ENCODE results near the gene CHKB. TPM values are rescaled to one million over a fixed set of nuclear protein-coding genes. Genes with fewer than 3 reads are reported as not detected.

CHKB gene
- total and polyA plus RNA-seq, 2 of the 8 experiments (the other 6 are each of a cell fraction or from before 2014, with no cell fraction given) = 27.9 to 42.2 TPM

GRCh38 chr22:50610041-50610451, 27.4 kb upstream of the CHKB start:
- Histone ChIP-seq H3K4ac (replicated peaks; ENCODE audit: insufficient read length, low read depth, low read length) (no peak overlapping the region), H3K14ac (ENCODE audit: insufficient read length) (no peak overlapping the region), H3K27me3 (replicated peaks in 1 of 4; ENCODE audit: control insufficient read depth in 3 of 4, extremely low read depth in 1 of 4, insufficient read depth in 3 of 4, low read length in 3 of 4) (peaks cover 4 to 23% (median 16%) of the 10 kb centered on the region in 4 experiments), H3K9ac (replicated peaks in 1 of 4; ENCODE audit: extremely low read depth in 1 of 4, low read depth in 3 of 4, low read length in 3 of 4) (no peak overlapping the region), H3K4me2 (ENCODE audit: insufficient read depth in 1 of 2, low read depth in 2 of 2, low read length in 2 of 2) (no peak overlapping the region), H3K9me3 (ENCODE audit: insufficient read depth in 2 of 2, low read depth in 1 of 2, low read length in 1 of 2) (no peaks in the 10 kb centered on the region), H3K36me3 (ENCODE audit: control insufficient read depth in 2 of 4, insufficient read depth in 4 of 4, low read length in 3 of 4) (no peaks in the 10 kb centered on the region), H4K20me1 (replicated peaks in 1 of 2; ENCODE audit: control insufficient read depth in 1 of 2, insufficient read depth in 2 of 2, low read length in 2 of 2) (peaks cover 0 to 6% of the 10 kb centered on the region in 2 experiments), H3K23ac (ENCODE audit: insufficient read length) (no peak overlapping the region), H2BK120ac (replicated peaks; ENCODE audit: low read depth, low read length) (no peak overlapping the region), H3K4me3 (ENCODE audit: extremely low read depth in 1 of 4, insufficient read depth in 2 of 4, low read depth in 3 of 4, low read length in 4 of 4) (no peak overlapping the region), H3K56ac (replicated peaks; ENCODE audit: insufficient read length, low read depth, low read length) (no peak overlapping the region), H2BK20ac (ENCODE audit: low read length) (no peak overlapping the region), H4K8ac (ENCODE audit: extremely low read depth, insufficient read depth, low read length) (no peak overlapping the region), H2AK5ac (ENCODE audit: low read depth, low read length) (no peak overlapping the region), H2BK12ac (ENCODE audit: low read depth, low read length) (no peak overlapping the region), H3K79me1 (ENCODE audit: low read depth, low read length) (no peaks in the 10 kb centered on the region), H3K79me2 (ENCODE audit: control insufficient read depth in 1 of 2, insufficient read depth in 2 of 2, low read length in 2 of 2) (no peaks in the 10 kb centered on the region), H3K4me1 (replicated peaks in 1 of 4; ENCODE audit: control insufficient read depth in 3 of 4, insufficient read depth in 4 of 4, low read length in 3 of 4) (peaks cover 0 to 13% (median 2%) of the 10 kb centered on the region in 4 experiments; a peak in 4 of 7 replicates), H4K91ac (replicated peaks; ENCODE audit: insufficient read length, low read length) (no peak overlapping the region), H3K23me2 (ENCODE audit: low read depth, low read length) (no peaks in the 10 kb centered on the region), H4K5ac (ENCODE audit: insufficient read length, low read depth, low read length) (no peak overlapping the region), H2AFZ (ENCODE audit: low read length) (no peak overlapping the region), H3K18ac (ENCODE audit: extremely low read depth, low read length) (no peak overlapping the region), H3K27ac (ENCODE audit: low read depth, low read length) (no peak overlapping the region), H2BK15ac (ENCODE audit: low read length) (no peak overlapping the region), H2BK5ac (ENCODE audit: low read depth, low read length) (no peak overlapping the region)
- FAIRE-seq = no peak
- WGBS, 2 experiments (ENCODE audit: extremely low coverage in 1 of 2, insufficient coverage in 1 of 2, insufficient read length in 1 of 2, insufficient replicate concordance in 2 of 2, low coverage in 1 of 2, low lambda C conversion rate in 2 of 2, missing lambda C conversion rate in 1 of 2) = 91% methylated on average over 4 of the region's 11 CpGs; no CpG with 5 or more reads in 1 of the 2 experiments
- POLR2A ChIA-PET (ENCODE audit: partially characterized antibody) = interaction anchor here (1.6 kb wide), 1 partner anchor 10 kb away, joined by 4 read pairs; no protein-coding TSS in a partner anchor
- no peak for DNase-seq (ENCODE audit: low read depth in 1 of 2, low spot score in 2 of 2)
- CTCF ChIA-PET (ENCODE audit: partially characterized antibody) = interaction anchor here (0.8 to 5.4 kb wide), 8 partner anchors 11 to 112 kb away, joined by 3 to 39 read pairs (median 4); partner anchors contain the start of genes ARSA, CPT1B and SYCE3
- TF ChIP-seq EGR1 (IDR thresholded peaks at IDR 0.05; ENCODE audit: borderline replicate concordance, low read depth, low read length) (no peak), CBX8 (IDR thresholded peaks at IDR 0.05; ENCODE audit: borderline replicate concordance, low read depth, low read length) (no peak), TCF12 (IDR thresholded peaks at IDR 0.05; ENCODE audit: low read depth, low read length) (no peak), SUZ12 (IDR thresholded peaks at IDR 0.05; ENCODE audit: low read length) (no peak), TEAD4 (IDR thresholded peaks at IDR 0.05; ENCODE audit: low read depth, low read length) (no peak)
